A549 (cell line): ENCODE measurements around the gene MFSD2B.

Experiments
- RAD21 ChIP-seq, 2 experiments: fragments of >200 bp in 1 of 2; sonication (Bioruptor Twin) in 1 of 2; formaldehyde crosslinking in 1 of 2; IDR thresholded peaks in 1 of 2; conservative IDR thresholded peaks in 1 of 2; 2 replicates in 1 of 2; 3 replicates in 1 of 2; pipeline ENCODE4 v1.6.1; 2012 to 2018; ENCODE audit warnings: inconsistent platforms in 1 of 2
- TF ChIP-seq, protein P1 (sequence below): fragments of >200 bp; sonication (Bioruptor Twin); formaldehyde crosslinking; IDR thresholded peaks from 3 replicates; pipeline ENCODE4 v1.5.1; 2016

DNA sequence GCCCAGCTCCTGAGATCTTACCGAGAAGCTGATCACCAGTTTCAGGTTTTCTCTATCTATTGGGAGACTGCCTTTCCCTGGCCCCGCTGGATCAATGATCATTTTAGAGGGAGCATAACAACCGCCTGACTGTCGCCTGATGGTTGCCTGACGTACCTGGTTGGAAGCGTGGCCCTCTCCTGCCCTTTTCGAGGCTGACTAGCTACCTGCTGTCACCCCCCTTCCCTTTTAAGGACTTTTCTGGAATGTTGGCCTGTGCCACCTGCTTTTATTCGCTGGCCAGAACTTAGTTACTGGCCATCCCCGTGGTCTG is 562 bp upstream of the MFSD2B start:
- TF ChIP-seq, protein P1, sequence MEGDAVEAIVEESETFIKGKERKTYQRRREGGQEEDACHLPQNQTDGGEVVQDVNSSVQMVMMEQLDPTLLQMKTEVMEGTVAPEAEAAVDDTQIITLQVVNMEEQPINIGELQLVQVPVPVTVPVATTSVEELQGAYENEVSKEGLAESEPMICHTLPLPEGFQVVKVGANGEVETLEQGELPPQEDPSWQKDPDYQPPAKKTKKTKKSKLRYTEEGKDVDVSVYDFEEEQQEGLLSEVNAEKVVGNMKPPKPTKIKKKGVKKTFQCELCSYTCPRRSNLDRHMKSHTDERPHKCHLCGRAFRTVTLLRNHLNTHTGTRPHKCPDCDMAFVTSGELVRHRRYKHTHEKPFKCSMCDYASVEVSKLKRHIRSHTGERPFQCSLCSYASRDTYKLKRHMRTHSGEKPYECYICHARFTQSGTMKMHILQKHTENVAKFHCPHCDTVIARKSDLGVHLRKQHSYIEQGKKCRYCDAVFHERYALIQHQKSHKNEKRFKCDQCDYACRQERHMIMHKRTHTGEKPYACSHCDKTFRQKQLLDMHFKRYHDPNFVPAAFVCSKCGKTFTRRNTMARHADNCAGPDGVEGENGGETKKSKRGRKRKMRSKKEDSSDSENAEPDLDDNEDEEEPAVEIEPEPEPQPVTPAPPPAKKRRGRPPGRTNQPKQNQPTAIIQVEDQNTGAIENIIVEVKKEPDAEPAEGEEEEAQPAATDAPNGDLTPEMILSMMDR = no peak
- no peak for TF ChIP-seq RAD21 (conservative IDR thresholded peaks at IDR 0.05 in 1 of 2, IDR thresholded peaks at IDR 0.05 in 1 of 2)
